Measurements from ENCODE around the gene CARMIL1.

The CARMIL1 gene

GRCh38 chr6:25312034-25312620 is 33.0 kb downstream of the CARMIL1 start:
- no peak for DNase-seq

- DNase-seq = no peak
Observed at GRCh38 chr6:25312703-25313102, 33.5 kb downstream of the CARMIL1 start.

- DNase-seq = no peak
Observed at GRCh38 chr6:25314509-25315175, 35.5 kb downstream of the CARMIL1 start.

- DNase-seq = no peak
Observed at GRCh38 chr6:25315194-25316177, 36.3 kb downstream of the CARMIL1 start.

GRCh38 chr6:25316626-25317025 is 37.5 kb downstream of the CARMIL1 start:
- DNase-seq = no peak

GRCh38 chr6:25318589-25318988 is 39.4 kb downstream of the CARMIL1 start:
- DNase-seq = no peak

GRCh38 chr6:25320459-25320858 is 41.3 kb downstream of the CARMIL1 start:
- no peak for DNase-seq

GRCh38 chr6:25322692-25323091 is 43.5 kb downstream of the CARMIL1 start:
- no peak for DNase-seq

- no peak for DNase-seq
Observed at GRCh38 chr6:25324066-25324762, 45.0 kb downstream of the CARMIL1 start.

- no peak for DNase-seq
Observed at GRCh38 chr6:25326126-25326525, 47.0 kb downstream of the CARMIL1 start.

GRCh38 chr6:25326960-25327359 is 47.8 kb downstream of the CARMIL1 start:
- no peak for DNase-seq

GRCh38 chr6:25327432-25327831 is 48.3 kb downstream of the CARMIL1 start:
- DNase-seq = no peak

GRCh38 chr6:25329161-25329817 is 50.1 kb downstream of the CARMIL1 start:
- DNase-seq = no peak

GRCh38 chr6:25329982-25330381 is 50.8 kb downstream of the CARMIL1 start:
- no peak for DNase-seq

- no peak for DNase-seq
Observed at GRCh38 chr6:25330796-25331685, 51.9 kb downstream of the CARMIL1 start.

- no peak for DNase-seq
Observed at GRCh38 chr6:25332165-25332564, 53.0 kb downstream of the CARMIL1 start.

- no peak for DNase-seq
Observed at GRCh38 chr6:25332655-25333071, 53.5 kb downstream of the CARMIL1 start.

- DNase-seq = no peak
Observed at GRCh38 chr6:25333471-25333870, 54.3 kb downstream of the CARMIL1 start.

GRCh38 chr6:25334793-25335192 is 55.6 kb downstream of the CARMIL1 start:
- no peak for DNase-seq

- DNase-seq = no peak
Observed at GRCh38 chr6:25336996-25337395, 57.8 kb downstream of the CARMIL1 start.

GRCh38 chr6:25337431-25337830 is 58.3 kb downstream of the CARMIL1 start:
- no peak for DNase-seq
